Smooth muscle cell of bladder (primary cell): ENCODE results near the gene AGRN. TPM values are rescaled to one million over a fixed set of nuclear protein-coding genes. Genes with fewer than 3 reads are reported as not detected.

Experiments
- total RNA-seq: library from RNA; depleted of rRNA; stranded (reverse); fragments of >200 nt; gene quantifications from 2 replicates; pipeline ENCODE4 v1.2.3, GENCODE V29; 2014

AGRN gene
- total RNA-seq, result 30.9 and 42.0 TPM in 2 replicates

GRCh38 chr1:1020000-1020404 is at the start of gene AGRN:
Gene AGRN (plus strand): TSS chr1:1020120. CDS start chr1:1020173, 53 bp downstream.

GRCh38 chr1:981955-982558 is 37.9 kb upstream of the AGRN start, which contains the start of gene PERM1:
Gene PERM1 (minus strand): TSS chr1:982093. CDS start chr1:981029, 1,064 bp downstream.

GRCh38 chr1:999725-1000356 is 20.1 kb upstream of the AGRN start, which contains the start of gene HES4:
Gene HES4 (minus strand): TSS chr1:1000097. CDS start chr1:999973, 124 bp downstream.

GRCh38 chr1:1013105-1013921 is 6.6 kb upstream of the AGRN start, which contains the start of gene ISG15:
Gene ISG15 (plus strand): TSS chr1:1013497. CDS start chr1:1013574, 77 bp downstream.

GRCh38 chr1:1073743-1074587 is 54.0 kb downstream of the AGRN start, which contains the start of gene RNF223:
Gene RNF223 (minus strand): TSS chr1:1074306. CDS start chr1:1072566, 1,740 bp downstream.

Other genes with a start within 250 kb of the AGRN start
- 34.2 and 36.6 TPM in 2 replicates for gene SAMD11, start 96.2 kb upstream of the AGRN start, total RNA-seq
- gene NOC2L, start 60.9 kb upstream of the AGRN start, total RNA-seq, result 87.5 and 89.9 TPM in 2 replicates
- 6.8 and 6.9 TPM in 2 replicates for gene KLHL17, start 59.5 kb upstream of the AGRN start, total RNA-seq
- gene PLEKHN1, start 53.6 kb upstream of the AGRN start, total RNA-seq, result 0.18 and 0.28 TPM in 2 replicates
- 0.43 and 2.1 TPM in 2 replicates for gene PERM1, start 38.0 kb upstream of the AGRN start, total RNA-seq
- gene HES4, start 20.0 kb upstream of the AGRN start, total RNA-seq, result 0.85 and 8.0 TPM in 2 replicates
- 103 and 131 TPM in 2 replicates for gene ISG15, start 6.6 kb upstream of the AGRN start, total RNA-seq
- not detected in 2 replicates for gene RNF223, start 54.2 kb downstream of the AGRN start, total RNA-seq
- gene C1orf159, start 96.0 kb downstream of the AGRN start, total RNA-seq, result 3.8 and 4.0 TPM in 2 replicates
- not detected in 2 replicates for gene TTLL10, start 153.8 kb downstream of the AGRN start, total RNA-seq
- 0.55 TPM in 1 of 2 replicates, not detected in the other for gene TNFRSF18, start 186.5 kb downstream of the AGRN start, total RNA-seq
- gene TNFRSF4, start 194.0 kb downstream of the AGRN start, total RNA-seq, result 0.14 and 0.18 TPM in 2 replicates
- 117 and 125 TPM in 2 replicates for gene SDF4, start 211.9 kb downstream of the AGRN start, total RNA-seq
- 16.2 and 21.7 TPM in 2 replicates for gene B3GALT6, start 212.1 kb downstream of the AGRN start, total RNA-seq
- 0.83 and 1.3 TPM in 2 replicates for gene C1QTNF12, start 226.6 kb downstream of the AGRN start, total RNA-seq